CD4-positive, alpha-beta T cell treated with Interleukin-17A for 4 hours (primary cell): ENCODE data around the gene NTRK3.

ENCODE experiments used
- DNase-seq: peaks from one replicate; pipeline ENCODE4 v3.0.0-alpha.2; 2020; ENCODE audit warnings: mixed read lengths

Gene NTRK3

DNA sequence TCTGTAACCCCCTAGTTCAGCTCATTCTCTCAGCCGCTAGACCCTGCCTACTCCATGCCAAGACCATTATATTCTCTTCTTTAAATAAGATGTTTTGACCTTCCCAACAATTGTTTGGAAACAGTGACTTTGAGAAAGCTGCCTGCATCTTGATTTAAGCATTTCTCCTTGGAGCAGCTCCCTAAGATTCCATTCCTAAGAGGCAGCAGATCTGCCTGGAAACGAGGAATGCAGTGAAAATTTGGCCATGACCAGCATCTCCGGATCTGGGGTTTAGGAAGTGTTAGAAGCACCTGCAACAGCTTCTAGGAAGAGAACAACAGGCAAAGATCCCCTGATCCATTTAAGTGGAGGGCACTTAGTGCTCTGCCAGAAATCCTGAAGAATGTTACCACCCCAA lies 235.7 kb downstream of the NTRK3 start:
- DNase-seq: no peak

- DNase-seq: no peak
These were observed 236.9 kb downstream of the NTRK3 start for GRCh38 chr15:88019656-88020055.

DNA sequence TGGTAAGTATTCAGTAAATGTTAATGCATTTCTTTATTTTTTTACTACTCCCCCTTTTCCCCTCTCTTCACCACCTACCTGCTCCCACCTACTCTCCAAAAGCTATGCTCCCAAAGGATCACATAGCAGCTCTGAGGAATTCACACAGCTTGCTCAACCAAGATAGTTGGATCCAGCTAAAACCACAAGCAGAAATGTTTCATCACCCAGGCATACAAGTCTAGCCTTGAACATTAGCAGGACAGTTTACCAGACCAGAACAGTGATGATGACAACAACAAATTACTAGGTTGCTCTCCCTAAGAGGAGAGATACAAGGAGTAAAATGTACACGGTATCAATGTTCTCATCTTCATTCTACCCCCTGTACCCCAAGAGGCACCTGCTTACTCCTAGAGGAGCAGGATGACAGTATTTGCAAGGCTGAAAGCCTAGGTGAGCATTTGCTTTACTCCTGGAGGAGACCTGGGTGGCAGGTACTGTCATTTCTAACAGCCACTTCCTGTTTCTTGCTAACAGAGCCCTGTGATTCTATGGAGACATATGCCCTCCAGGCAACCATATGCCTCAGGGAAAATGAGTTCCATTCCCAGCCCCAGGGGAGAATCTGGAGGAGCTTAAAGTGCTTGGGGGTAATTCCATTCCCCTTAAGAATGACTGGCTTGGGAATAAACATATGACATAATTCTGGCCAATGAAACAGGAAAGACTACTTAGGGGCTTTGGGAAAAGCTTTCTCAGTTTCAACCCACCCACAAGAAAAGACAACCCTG lies 237.5 kb downstream of the NTRK3 start:
- no peak for DNase-seq

- DNase-seq: no peak
These were observed 238.8 kb downstream of the NTRK3 start for GRCh38 chr15:88017753-88018152.

- no peak for DNase-seq
These were observed 240.1 kb downstream of the NTRK3 start for GRCh38 chr15:88016406-88016805.

- DNase-seq: no peak
These were observed 241.2 kb downstream of the NTRK3 start for GRCh38 chr15:88015228-88015860.

DNA sequence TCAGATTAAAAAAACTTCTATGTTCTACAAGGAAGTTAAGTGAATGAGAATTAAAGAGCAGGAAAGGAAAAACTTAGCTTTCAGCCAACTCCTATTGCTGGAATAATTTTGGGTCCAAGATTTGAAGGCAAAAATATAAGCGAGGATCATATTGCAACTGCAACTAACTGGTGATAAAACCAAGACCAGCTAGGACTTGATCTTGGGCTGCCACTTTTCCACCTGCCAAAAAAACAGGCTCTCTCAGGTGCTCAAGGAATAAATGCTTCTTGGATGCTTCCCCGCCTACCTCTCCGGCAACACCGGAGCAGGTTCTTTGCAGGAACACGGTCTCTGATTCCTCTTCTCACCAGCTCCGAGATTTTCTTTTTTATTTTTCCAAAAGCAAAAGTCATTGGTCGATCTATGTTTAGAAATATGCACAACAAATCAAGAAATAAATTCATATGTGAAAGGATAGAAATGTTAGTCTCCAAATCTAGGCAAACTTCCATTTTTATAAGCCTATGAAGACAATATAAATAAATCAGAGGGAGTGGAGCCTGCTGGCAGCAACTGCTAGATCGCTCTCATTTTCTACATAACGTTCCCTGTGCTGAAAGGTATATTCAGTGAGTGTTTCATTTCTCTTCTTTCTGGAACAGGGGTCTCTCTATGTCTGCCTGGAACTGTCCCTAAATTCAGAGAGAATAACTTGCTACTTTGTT lies 241.9 kb downstream of the NTRK3 start:
- no peak for DNase-seq

DNA sequence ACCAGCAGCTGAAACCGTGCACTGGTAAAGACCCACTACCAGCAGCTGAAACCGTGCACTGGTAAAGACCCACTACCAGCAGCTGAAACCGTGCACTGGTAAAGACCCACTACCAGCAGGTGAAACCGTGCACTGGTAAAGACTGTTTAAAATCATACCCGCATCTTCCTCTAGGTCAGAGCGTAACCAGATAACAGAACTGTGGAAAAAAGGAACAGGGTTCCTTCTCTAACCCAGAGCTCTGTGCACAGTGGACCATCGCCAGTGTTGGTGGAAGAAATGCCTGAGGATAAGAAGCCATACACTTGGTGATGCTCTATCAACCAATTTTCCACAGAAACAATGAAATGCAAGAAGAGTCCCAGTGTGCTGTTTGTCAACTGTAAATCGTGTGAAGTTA lies 243.4 kb downstream of the NTRK3 start:
- no peak for DNase-seq

DNA sequence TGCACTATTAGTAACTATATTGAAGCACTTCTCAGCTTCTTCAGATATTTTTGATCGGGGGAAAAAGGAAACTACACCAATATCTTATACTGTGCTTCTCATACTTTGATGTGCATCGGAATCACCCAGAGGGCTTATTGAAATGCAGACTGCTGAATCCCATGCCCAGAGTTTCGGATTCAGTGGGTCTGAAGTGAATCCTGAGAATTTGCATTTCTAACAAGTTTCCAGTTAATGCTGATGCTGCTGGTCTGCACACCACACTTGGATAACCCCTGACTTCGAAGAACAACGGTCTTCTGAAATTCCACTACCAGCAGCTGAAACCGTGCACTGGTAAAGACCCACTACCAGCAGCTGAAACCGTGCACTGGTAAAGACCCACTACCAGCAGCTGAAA lies 243.9 kb downstream of the NTRK3 start:
- no peak for DNase-seq

GRCh38 chr15:88012233-88012632 lies 244.3 kb downstream of the NTRK3 start:
- DNase-seq: no peak

DNA sequence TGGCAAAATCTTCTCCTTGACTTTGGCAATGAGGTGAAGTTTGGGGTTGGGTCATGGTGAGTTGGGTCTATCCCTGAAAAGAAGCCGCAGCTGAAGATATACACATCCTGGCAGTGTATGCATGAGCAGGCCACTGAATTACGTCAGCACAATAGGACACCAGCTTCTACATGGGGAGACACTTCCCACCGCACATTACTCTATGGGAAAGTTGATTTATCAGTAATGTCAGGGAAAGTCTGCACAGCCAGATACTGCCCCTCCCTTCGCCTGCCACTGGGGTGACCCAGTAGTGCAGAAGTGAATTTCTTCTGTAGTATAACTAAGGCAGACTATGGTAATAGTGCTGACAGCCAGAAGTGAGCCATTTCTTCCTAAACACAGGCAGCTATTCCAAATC lies 245.0 kb downstream of the NTRK3 start:
- DNase-seq: no peak

DNA sequence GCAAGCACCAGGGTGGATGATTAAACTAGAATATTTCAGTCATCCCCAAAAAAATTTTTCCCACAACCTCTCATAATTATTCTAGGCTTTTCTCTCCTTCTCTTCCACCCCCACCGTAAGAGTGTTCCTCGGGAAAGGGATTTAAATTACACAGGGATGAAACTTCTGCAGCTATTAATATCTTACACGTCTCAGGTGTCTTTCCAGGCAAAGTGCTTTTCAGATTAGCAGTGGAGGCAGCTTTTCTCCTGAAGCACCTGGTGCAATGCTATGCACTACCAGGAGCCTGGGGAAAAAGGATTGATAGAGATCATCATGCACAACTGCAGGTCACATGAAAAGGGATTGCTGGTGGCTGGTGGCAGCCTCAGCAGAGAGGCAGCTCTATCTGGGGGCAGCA lies 250.4 kb downstream of the NTRK3 start:
- no peak for DNase-seq

GRCh38 chr15:88004399-88004798 lies 252.1 kb downstream of the NTRK3 start:
- no peak for DNase-seq

- DNase-seq: no peak
These were observed 252.8 kb downstream of the NTRK3 start for GRCh38 chr15:88003541-88004327.

GRCh38 chr15:88002706-88003105 lies 253.8 kb downstream of the NTRK3 start:
- DNase-seq: no peak

DNA sequence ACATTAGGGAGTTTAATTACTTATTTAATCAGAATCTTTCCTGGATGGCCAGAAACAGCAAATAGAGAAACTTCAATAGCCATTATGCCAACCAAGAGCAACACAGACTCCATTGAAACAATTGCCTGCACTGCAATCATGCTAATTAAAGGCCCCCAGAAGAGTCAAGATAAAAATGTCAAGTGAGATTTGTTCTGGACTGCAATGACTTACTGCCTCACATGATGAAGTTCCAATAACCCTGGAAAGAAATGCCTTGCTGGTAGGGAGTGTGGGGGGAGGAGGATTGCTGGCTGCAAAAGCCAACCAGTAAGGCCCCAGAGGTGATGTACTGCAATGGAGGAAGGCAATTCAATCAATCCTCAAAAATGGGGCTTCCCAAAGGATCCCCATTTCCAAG lies 257.9 kb downstream of the NTRK3 start:
- no peak for DNase-seq

GRCh38 chr15:87986776-87987175 lies 269.8 kb downstream of the NTRK3 start:
- no peak for DNase-seq

DNA sequence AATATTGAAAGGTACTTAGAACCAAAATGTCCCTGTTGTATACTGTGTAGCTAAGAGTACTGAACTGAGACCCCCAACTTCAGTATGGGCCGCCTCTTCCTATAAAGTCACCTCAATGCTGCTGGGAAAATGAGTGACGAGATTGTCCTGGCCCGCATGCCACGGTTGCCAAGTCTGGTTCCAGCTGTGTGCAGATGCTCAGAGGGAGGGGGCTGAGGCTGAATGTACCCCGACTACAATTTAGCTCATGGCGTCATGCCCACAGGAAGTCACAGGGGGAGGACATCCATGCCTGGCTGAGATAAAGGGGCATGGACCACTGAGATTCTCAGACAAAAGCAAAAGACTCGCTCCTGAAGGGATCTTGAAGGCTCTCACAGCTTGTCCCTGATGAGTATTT lies 271.1 kb downstream of the NTRK3 start:
- no peak for DNase-seq

DNA sequence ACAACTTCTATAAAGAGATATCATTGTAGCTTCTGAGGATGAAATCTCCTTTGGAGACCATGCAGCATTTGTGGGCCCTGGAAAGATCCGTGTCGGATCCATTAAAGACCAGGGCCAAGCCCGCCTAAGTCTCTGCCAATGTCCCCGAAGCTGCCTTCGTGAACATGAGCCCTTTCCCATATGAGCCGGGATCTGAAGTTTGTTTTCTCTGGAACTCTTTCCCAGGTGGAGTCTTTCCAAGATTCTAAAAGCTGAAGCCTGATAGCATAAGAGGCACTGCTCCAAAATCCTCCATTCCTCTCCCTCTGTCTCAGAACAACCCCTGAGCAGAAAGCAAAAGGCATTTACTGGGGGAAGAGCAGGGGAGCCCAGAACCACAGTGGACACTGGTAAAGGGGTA lies 274.6 kb downstream of the NTRK3 start:
- no peak for DNase-seq

DNA sequence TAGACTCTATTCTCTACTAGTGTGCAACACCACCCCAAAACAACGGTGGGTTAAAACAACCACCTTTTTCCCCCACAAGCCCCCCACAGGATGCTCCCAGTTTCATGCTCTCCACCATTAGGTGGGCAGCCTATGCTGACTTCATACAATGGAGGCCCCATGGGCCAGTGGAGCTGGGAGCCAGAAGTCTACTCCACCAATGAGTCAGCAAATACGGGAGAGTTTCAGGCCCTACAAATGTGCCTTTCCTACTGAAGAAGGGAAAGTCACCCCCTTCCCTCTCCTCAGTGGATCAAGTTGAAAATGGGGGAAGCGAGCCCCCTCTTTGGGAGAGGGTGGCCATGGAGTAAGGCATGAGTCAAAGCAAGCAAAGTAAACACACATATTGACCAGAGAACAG lies 278.6 kb downstream of the NTRK3 start:
- DNase-seq: no peak

DNA sequence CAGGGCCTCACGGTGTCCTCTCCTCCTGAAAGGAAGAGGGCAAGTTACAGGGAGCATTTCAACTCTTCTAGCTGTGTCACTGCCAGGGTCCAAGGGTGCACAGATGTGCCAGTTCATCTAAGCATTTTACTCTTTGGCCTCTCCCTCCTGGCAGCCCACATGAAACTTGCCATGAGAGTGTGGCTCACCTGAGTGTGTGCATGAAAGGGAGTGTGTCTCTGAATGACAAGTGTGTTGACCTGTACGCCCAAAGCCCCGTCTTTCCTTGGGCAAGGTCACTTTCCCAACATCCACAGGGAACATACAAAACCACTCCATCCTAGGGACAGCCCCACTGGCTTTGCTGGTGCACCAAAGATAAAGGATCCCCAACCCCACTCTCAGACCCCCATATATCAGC lies 280.0 kb downstream of the NTRK3 start:
- DNase-seq: no peak

GRCh38 chr15:87973501-87974215 lies 282.9 kb downstream of the NTRK3 start:
- DNase-seq: no peak

- DNase-seq: no peak
These were observed 285.5 kb downstream of the NTRK3 start for GRCh38 chr15:87971076-87971475.
